A673 (cell line): Measurements from ENCODE around the gene NPW. TPM values are rescaled to one million over a fixed set of nuclear protein-coding genes. Genes with fewer than 3 reads are reported as not detected.

Experiments used
- BruUV-seq: library from RNA; stranded (reverse); fragments of 400-500 nt; replicated peaks from 2 replicates; lab custom pipeline; 2021; lab: Mats Ljungman, UMichigan
- CTCF ChIA-PET: fragments of 300-600 bp; sonication (Branson Sonifier 250); formaldehyde crosslinking; loops from one replicate; lab custom pipeline; 2022; ENCODE audit warnings: antibody characterized with exemption; lab: Charles Lee
- POLR2A ChIA-PET: fragments of 300-600 bp; sonication (Branson Sonifier 250); formaldehyde crosslinking; loops from one replicate; lab custom pipeline; 2022; ENCODE audit warnings: antibody characterized with exemption; ENCODE audit not compliant: low non-redundant PET; lab: Charles Lee
- DNase-seq: peaks from one replicate; pipeline ENCODE4 v3.0.0-alpha.2; 2015; ENCODE audit warnings: low spot score
- H3K27ac ChIP-seq: fragments of 200-600 bp; sonication (generic); 2 replicates; pipeline ENCODE4 v1.5.1; 2016; ENCODE audit warnings: mixed run types, low read depth, mild to moderate bottlenecking, mixed read lengths, antibody characterized with exemption, low read length; ENCODE audit not compliant: poor library complexity, severe bottlenecking
- H3K27me3 ChIP-seq: fragments of 200-600 bp; sonication (generic); replicated peaks from 2 replicates; pipeline ENCODE4 v1.6.1; 2017; ENCODE audit warnings: mixed run types, low read depth, mild to moderate bottlenecking, mixed read lengths, antibody characterized with exemption, low read length; ENCODE audit not compliant: insufficient read depth, poor library complexity
- H3K36me3 ChIP-seq: fragments of 200-600 bp; sonication (generic); 2 replicates; pipeline ENCODE4 v1.6.1; 2016; ENCODE audit warnings: mixed run types, mild to moderate bottlenecking, mixed read lengths, antibody characterized with exemption, low read length; ENCODE audit not compliant: insufficient read depth, poor library complexity, severe bottlenecking
- H3K4me1 ChIP-seq: fragments of 200-600 bp; sonication (generic); 2 replicates; pipeline ENCODE4 v1.6.1; 2017; ENCODE audit warnings: mixed run types, mild to moderate bottlenecking, mixed read lengths, antibody characterized with exemption, low read length; ENCODE audit not compliant: insufficient read depth, poor library complexity, severe bottlenecking
- H3K4me3 ChIP-seq: fragments of 200-600 bp; sonication (generic); 2 replicates; pipeline ENCODE4 v1.5.1; 2016; ENCODE audit warnings: low read depth, mixed run types, mild to moderate bottlenecking, mixed read lengths, low read length; ENCODE audit not compliant: poor library complexity, severe bottlenecking
- H3K9me3 ChIP-seq: fragments of 200-600 bp; sonication (generic); 2 replicates; pipeline ENCODE4 v1.6.1; 2016; ENCODE audit warnings: mixed run types, low read depth, mild to moderate bottlenecking, mixed read lengths, antibody characterized with exemption, low read length; ENCODE audit not compliant: poor library complexity, severe bottlenecking
- CTCF ChIP-seq: fragments of 300-800, 200-600 bp; sonication (generic); conservative IDR thresholded peaks from 2 replicates; pipeline ENCODE4 v1.5.1; 2017; ENCODE audit warnings: low read depth, mild to moderate bottlenecking, antibody characterized with exemption, low read length, moderate library complexity, mixed read lengths
- EZH2 ChIP-seq: fragments of 200-600 bp; sonication (generic); IDR thresholded peaks from 2 replicates; pipeline ENCODE4 v1.6.1; 2017; ENCODE audit warnings: borderline replicate concordance, low read depth, mild to moderate bottlenecking, mixed read lengths, antibody characterized with exemption, low read length; ENCODE audit not compliant: poor library complexity, severe bottlenecking
- intact Hi-C: fragments of 100-400 bp; cut with micrococcal nuclease; formaldehyde crosslinking; loops from one replicate; pipeline ENCODE4 v1.10.0; 2022; ENCODE audit not compliant: unreplicated experiment
- total RNA-seq: library from RNA; stranded (reverse); gene quantifications from 2 replicates; pipeline ENCODE4 v1.2.3, GENCODE V29; 2021

Gene NPW
- total RNA-seq, 1 experiment from 2014 or later = 96.5 TPM

GRCh38 chr16:1978476-1979120 lies 41.0 kb upstream of the NPW start:
- Histone ChIP-seq H3K4me3 (no peak overlapping the region), H3K9me3 (no peaks in the 10 kb centered on the region), H3K27me3 (no peaks in the 10 kb centered on the region), H3K4me1 (peaks cover 15% of the 10 kb centered on the region), H3K36me3 (peaks cover 28% of the 10 kb centered on the region), H3K27ac (no peak overlapping the region)
- no peak for TF ChIP-seq CTCF
- no peak for TF ChIP-seq EZH2
- POLR2A ChIA-PET = interaction anchor here (0.6 kb wide), 1 partner anchor 14 kb away, joined by 3 read pairs; the partner anchor contains the start of gene RPS2
- intact Hi-C loops = no loop called here
- CTCF ChIA-PET = no interaction called here
- no TSS peak for BruUV-seq
- no peak for DNase-seq

- TF ChIP-seq CTCF (no peak), EZH2 (no peak)
- Histone ChIP-seq H3K27ac (no peak overlapping the region), H3K36me3 (peaks cover 28% of the 10 kb centered on the region), H3K27me3 (no peaks in the 10 kb centered on the region), H3K4me3 (no peak overlapping the region), H3K4me1 (peaks cover 15% of the 10 kb centered on the region), H3K9me3 (no peaks in the 10 kb centered on the region)
- POLR2A ChIA-PET = no interaction called here
- DNase-seq = no peak
- intact Hi-C loops = no loop called here
- CTCF ChIA-PET = no interaction called here
- BruUV-seq = no TSS peak
These were observed 40.1 kb upstream of the NPW start for GRCh38 chr16:1979271-1980029.

GRCh38 chr16:1980030-1980769 lies 39.4 kb upstream of the NPW start:
- H3K27me3 ChIP-seq = no peaks in the 10 kb centered on the region
- H3K36me3 ChIP-seq = peaks cover 23% of the 10 kb centered on the region
- ChIA-PET POLR2A (no interaction called here), CTCF (no interaction called here)
- H3K4me1 ChIP-seq = peaks cover 20% of the 10 kb centered on the region
- no TSS peak for BruUV-seq
- no peak for DNase-seq
- H3K4me3 ChIP-seq = no peak overlapping the region
- no peaks in the 10 kb centered on the region for H3K9me3 ChIP-seq
- H3K27ac ChIP-seq = no peak overlapping the region
- TF ChIP-seq CTCF (no peak), EZH2 (no peak)
- intact Hi-C loops = no loop called here
